SHP77 (cell line): Measurements from ENCODE around the gene IQCK.

ENCODE experiments used
- DNase-seq, 2 experiments: peaks; one replicate each; lab custom pipeline; 2025; lab: John Stamatoyannopoulos, UW

The IQCK gene

DNA sequence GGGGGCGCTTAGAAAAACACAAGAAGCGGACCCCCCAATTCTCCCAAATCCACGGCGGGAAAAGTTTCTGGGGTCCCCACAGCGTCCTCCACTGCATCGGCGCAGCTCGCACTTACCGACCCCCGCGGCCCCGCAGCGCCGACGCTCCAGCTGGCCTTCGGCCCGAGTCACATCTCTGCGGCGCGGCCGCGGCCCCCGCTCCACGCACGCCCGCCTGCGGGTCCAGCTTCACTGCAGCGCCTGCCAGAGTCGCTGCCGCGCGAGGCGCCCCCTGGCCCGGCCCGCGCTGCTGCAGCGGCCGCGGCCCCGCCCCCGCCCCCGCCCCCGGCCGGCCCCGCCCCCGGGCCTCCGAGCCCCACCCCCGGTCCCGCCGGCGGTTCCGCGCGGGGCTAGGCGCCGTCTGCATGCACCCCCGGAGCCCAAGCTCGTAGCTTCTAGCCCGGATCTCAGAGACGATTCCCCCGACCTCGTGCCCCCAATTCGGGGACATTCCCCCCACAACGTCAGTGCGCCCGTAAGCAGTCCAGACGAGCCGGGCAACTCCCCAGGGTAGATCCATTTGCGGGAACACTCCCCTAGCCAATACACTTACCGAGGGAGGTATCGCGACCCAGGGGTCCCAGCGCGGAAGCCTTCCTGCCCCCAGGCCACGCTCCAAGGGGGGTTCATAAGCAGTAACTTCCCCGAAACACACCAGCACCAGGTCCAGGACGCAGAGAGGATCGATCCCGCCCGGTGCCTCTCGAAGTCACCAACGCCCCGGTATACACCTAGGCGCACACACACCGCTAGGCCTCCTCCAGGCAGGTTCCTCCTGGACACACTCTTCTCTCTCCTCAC lies 166.8 kb downstream of the IQCK start, which contains the start of gene GPRC5B:
GPRC5B (minus strand) TSS at position 238 of the 840 bp plus-strand sequence. CDS start 12,003 bp downstream, outside the sequence.
- no peak for DNase-seq

DNA sequence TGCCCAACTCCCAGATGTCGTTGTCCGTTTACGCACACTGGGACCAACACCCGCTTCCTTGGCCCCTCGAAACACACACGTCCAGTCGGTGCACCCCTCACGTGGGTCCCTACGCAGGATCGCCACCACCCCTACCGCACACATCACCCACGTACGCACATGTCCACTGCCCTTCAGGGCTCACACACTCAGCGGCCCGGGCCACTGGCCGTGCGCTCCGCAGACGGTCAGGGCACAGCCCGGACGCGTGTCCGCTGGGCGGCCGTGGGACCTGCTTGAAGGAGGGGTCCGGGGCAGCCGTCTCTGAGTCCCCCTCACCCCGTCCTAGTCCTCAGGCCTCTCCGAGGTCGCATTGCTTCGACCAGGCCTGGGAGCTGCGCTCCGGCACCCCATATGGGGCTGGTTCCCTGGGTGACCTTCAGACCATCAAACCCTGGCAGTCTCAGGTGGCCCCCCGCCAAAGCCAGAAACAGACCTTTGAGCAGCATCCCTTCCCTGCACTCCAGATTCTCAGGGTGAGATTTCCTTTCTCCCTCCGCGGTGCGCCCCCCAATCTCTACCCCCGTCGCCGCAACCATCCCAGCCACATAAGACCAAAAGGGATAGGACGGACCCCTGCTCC lies 167.5 kb downstream of the IQCK start:
- no peak for DNase-seq

DNA sequence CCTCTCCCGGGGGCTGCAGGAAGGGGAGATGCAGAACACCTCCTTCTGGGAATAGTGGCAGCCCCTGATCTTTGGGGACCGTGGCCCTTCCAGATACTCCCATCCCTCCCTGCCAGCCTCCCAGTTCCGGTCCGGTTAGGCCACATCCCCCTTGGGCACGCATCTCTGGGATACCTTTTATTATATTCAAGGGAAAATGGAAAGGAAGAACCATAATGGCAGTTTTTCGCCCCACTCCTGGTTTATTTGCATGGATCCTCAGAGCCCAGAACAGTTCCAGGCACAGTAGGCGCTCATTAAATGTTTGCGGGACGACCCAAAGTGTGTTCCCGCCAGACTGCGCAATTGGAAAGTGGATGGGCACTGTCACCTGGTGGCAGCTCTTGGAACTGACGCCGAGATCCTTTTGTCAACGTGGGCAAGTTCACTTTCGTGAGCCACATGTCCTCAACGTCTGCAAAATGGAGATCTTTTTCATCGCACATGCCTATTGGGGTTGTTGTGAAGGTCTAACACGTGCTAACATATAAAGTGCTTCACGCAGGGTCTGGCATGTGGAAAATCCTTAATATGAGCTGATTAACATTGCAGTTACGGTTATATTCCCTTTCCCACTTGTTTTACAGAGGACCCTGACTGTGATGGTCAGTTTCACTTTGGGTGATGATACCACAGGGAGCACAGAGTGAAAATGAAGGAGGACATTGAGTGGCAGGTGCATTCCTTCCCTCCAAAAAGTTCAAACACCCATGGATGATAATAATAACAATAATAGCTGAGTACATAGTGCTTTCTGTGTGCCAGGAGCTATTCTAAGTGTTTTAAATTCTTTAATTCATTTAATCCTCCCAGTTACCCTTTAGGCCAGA lies 168.2 kb downstream of the IQCK start:
- peak; percentile 9 to 42 for DNase-seq

DNA sequence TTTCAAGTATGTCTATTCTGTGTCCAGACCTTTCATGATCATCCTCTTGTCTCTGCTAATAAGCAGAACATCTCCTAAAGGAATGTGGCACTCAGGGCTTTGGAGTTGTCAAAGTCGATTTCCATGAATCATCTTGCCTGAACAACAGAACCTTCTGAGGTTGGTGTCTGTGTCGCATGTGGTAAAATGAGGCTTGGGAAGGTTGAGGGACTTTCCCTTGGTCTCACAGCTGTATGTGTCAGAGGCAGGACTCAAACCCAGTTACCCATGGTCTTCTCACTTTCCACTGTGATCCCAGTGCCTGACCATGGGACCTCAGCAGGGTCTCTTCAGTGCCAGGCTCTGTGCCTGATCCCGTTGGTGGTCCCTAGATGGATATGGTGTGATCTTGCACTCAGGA lies 170.8 kb downstream of the IQCK start:
- no peak for DNase-seq

DNA sequence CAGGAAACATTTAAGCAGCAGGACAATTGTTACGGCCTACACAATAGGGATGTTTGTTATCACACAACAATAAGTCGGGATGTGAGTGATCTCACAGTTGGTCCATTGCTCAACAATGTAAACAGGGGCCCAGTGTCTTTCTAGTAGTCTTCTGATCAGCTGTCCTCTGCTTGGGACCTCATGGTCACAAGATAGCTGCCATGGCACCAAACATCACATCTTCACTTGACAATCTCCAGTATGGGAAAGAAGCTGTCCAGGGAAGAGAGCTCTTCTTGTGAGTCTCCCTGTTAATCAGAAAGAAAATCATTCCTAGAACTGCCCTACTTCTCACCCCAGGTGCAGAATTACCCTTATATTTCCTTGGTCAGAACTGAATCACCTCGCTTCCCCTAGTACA lies 172.8 kb downstream of the IQCK start:
- DNase-seq: no peak

DNA sequence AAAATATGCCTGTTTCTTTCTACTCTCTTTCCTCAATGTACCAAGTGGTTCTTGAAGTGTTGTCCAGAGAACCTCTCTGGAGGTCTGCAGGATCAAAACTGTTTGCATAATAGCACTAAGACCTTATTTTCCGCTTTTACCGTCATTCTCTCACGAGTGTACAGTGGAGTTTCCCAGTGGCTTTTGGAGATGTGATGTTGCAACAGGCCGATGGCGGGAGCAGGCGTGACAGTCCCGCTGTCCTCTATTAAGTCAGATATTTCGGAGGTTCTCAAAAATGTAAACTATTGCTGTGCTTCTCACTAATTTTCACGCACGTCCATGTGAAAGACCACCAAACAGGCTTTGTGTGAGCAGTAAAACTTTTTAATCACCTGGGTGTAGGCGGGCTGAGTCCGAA lies 174.8 kb downstream of the IQCK start:
- no peak for DNase-seq

DNA sequence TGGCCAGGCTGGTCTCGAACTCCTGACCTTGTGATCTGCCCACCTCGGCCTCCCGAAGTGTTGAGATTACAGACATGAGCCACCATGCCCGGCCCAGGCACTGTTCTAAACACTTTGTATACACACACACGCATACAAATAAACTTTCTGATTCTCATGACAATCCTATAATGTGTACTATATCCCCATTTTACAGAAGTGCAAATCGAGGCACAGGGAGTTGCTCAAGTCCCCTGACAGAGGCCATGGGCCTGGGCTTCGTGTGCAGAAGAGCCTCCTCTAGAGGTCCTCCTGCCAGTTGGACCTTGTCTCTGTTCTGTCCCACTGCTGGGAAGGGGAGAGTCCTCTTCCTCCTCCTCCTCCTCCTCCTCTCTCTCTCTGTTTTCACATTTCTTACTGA lies 176.5 kb downstream of the IQCK start:
- no peak for DNase-seq

DNA sequence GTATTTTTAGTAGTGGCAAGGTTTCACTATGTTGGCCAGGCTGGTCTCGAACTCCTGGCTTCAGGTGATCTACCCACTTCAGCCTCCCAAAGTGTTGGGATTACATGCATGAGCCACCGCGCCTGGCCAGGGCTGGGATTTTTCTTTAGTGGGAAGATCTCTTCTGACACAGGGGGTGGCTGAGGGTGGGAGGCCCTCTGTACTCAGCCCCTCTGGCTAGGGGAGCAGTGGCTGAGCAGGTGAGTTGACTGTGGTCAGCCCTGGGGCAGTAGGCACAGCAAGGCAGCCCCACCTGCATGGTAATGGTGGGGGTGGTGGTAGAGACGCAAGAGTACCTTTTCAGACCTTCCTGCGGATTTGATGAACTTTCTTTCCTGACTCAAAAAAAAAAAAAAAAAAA lies 178.9 kb downstream of the IQCK start:
- DNase-seq: no peak

DNA sequence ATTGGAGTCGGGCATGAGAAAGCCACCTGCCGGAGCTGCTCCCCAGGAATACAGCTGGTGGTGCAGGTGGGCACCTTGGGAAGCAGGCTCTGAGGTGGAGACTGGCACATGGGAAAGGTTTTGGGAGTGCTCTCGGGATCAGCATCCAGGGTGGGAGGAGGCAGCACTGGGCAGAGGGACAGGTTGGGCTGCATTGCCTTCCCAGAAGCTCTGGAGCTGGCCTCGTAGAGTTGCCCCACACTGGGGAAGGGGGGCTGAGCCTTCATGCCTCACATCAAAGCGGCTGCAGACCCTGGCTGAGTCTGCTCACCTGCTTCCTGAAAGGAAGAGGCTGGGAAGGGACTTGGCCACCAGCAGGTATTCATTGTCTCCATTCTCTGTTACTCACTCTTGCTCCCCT lies 180.1 kb downstream of the IQCK start:
- DNase-seq: no peak

DNA sequence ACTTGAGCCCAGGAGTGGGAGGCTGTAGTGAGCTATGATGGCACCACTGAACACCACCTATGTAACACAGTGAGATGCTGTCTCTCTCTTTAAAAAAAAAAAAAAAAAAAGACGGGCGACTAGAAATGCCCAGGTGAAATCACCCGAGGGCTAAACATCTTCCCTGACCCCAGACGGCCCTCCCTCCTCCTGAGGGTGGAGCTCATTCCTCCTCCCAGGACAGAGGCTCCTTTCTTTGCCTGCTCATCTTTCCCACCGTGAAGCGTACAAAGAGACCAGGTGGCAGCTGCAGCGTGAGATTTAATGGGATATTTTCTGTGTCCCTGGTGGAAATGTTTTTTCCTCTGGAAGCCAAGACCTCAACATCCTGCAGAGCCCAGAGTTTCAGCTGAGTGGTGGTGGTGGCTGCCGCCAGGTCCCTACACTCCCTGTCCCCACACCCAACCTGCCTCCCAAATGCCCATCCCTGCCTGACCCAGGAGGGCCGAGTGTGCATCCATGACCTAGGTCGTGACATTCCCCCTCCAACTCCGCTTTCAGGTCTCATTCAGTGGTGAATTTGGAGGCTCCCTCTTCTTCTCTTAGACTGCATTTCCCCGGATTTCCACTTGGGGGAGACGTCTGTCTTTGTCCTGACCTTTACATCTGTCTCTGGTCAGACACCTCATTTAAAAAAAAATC lies 181.0 kb downstream of the IQCK start:
- peak in 1 of 2 experiments; percentile 3 for DNase-seq

DNA sequence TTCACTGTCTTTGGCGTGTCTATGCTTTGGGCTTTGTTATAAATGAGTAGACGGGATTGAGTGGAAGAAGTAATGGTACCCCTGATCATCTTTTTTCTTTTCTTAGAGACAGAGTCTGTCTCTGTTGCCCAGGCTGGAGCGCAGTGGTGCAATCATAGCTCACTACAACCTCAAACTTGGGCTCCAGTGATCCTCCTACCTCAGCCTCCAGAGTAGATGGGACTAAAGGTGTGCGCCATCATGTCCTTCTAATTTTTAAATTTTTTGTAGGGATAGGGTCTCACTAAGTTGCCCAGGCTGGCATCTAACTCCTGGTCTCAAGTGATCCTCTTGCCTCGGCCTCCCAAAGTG lies 181.5 kb downstream of the IQCK start:
- DNase-seq: no peak

DNA sequence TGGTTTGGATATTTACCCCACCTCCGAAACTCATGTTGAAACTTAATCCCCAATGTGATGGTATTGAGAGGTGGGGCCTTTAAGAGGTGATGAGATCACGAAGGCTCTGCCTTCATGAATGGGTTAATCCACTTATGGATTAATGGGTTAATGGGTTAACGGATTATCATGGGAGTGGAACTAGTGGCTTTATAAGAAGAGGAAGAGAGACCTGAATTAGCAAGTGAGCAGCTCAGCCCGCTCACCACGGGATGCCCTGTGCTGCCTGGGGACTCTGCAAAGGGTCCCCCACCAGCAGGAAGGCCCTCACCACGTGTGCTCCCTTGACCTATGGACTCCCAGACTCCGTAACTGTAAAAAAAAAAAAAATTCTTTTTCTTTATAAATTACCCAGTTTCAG lies 183.1 kb downstream of the IQCK start:
- no peak for DNase-seq

DNA sequence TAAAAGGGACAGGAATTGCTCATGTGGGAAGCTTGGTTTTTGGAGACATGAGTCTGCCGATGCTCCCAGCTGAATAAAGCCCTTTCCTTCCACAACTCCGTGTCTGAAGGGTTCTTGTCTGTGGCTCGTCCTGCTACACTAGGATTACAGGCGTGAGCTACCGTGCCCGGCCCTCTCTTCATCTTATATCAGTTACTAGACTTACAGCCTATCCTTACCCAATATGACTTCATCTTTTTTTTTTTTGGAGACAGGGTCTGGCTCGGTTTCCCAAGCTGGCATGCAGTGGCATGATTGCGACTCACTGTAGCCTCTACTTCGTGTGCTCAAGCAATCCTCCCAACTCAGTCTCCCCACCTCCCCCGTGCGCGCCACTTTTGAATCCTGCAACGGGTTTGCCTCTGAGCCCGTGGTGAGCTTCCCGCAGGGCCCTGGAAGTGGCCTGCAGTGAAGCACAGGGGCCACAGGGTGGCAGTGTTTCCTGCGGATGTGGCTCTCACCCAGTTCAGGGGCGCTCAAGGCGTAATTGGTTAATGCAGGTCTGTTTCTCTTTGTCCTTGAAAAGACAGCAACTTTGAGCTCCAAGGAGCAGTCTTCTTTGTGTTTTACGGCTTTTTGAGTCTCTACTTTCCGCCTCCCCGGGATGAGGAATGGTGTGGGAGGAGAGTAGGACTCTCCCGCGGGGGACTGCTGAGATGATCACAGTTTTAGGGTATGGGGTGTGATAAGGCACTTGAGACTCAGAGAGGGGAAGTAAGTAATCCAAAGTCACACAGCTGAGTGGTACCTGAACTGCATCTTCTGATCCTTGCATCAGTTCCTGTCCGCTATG lies 189.3 kb downstream of the IQCK start:
- DNase-seq: peak in 1 of 2 experiments; percentile 10
